ENCODE measurements around the gene MDGA2. TPM values are rescaled to one million over a fixed set of nuclear protein-coding genes. Genes with fewer than 3 reads are reported as not detected.
"Not testable (repeated sequence)": the region's sequence is repeated elsewhere in the genome, so short reads cannot be mapped to it uniquely, and the experiment has no call there.

MDGA2 gene
- total and polyA plus RNA-seq, 7 donors, result 0.01 TPM; not detected in 6

DNA sequence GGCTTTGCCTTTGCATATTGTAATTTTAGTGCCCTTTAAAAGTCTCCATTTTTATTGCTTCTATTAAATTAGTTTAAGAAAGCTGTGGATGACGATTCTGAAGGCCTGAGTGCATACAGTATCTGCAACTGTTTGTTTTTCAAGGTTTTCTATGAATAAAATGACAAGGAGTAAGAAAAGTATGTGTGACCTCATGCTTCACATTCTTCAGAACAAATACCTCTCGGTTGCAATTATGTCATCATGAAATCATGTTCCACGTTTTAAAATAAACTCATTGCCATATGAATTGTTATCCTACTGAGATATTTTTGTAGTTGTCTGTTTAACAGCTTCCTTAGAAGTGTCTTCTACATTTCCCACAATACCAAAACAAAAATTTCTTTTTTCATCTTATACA lies 374.6 kb downstream of the MDGA2 start:
- Histone ChIP-seq H3K4me3 (no peak overlapping the region), H3K4me1 (no peaks in the 10 kb centered on the region), H3K27me3 (ENCODE audit: insufficient read depth in 3 of 3, low read length in 2 of 3) (no peaks in the 10 kb centered on the region), H3K9me3 (no peaks in the 10 kb centered on the region), H3K27ac (no peak overlapping the region), H3K36me3 (ENCODE audit: insufficient read depth in 1 of 2, low read depth in 1 of 2) (no peaks in the 10 kb centered on the region)
- TF ChIP-seq, protein P1, sequence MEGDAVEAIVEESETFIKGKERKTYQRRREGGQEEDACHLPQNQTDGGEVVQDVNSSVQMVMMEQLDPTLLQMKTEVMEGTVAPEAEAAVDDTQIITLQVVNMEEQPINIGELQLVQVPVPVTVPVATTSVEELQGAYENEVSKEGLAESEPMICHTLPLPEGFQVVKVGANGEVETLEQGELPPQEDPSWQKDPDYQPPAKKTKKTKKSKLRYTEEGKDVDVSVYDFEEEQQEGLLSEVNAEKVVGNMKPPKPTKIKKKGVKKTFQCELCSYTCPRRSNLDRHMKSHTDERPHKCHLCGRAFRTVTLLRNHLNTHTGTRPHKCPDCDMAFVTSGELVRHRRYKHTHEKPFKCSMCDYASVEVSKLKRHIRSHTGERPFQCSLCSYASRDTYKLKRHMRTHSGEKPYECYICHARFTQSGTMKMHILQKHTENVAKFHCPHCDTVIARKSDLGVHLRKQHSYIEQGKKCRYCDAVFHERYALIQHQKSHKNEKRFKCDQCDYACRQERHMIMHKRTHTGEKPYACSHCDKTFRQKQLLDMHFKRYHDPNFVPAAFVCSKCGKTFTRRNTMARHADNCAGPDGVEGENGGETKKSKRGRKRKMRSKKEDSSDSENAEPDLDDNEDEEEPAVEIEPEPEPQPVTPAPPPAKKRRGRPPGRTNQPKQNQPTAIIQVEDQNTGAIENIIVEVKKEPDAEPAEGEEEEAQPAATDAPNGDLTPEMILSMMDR (IDR thresholded peaks at IDR 0.05), result no peak
- DNase-seq (no peak), ATAC-seq (no peak)
- 11 to 13% (median 13%) methylated on average over 3 of the region's 3 CpGs for WGBS, 3 donors
- intact Hi-C loops (cut with DNase I), result no loop called here

DNA sequence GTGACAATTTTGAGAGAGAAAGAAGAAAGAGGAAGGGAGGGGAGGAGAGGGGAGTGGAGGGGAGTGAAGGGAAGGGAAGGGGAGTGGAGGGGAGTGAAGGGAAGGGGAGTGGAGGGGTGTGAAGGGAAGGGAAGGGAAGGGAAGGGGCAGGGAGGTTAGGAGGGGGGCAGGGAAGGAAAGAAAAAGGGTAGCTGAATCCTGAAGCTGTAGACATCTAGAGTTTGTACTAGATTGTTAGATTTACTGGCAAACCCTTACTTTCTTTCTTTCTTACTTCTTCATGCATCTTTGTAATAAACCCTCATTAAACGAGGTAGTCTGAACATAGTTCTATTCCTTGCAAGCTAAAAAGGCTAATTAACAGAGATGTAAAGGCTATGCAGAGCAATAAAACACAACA lies 378.0 kb downstream of the MDGA2 start:
- intact Hi-C loops (cut with DNase I), result no loop called here
- no peaks in the 10 kb centered on the region for H3K27me3 ChIP-seq (ENCODE audit: insufficient read depth in 3 of 3, low read length in 2 of 3)
- no peaks in the 10 kb centered on the region for H3K36me3 ChIP-seq (ENCODE audit: insufficient read depth in 1 of 2, low read depth in 1 of 2)
- H3K27ac ChIP-seq, result no peak overlapping the region
- H3K9me3 ChIP-seq, result no peaks in the 10 kb centered on the region
- 73 to 86% (median 77%) methylated on average over 1 of the region's 1 CpG for WGBS, 3 donors
- H3K4me1 ChIP-seq, result no peaks in the 10 kb centered on the region
- ATAC-seq (no peak), DNase-seq (no peak)
- TF ChIP-seq, protein P1 (IDR thresholded peaks at IDR 0.05), result no peak
- no peak overlapping the region for H3K4me3 ChIP-seq

- no peak for ATAC-seq
- H3K4me1 ChIP-seq, result no peaks in the 10 kb centered on the region
Observed at GRCh38 chr14:47284283-47284682, 391.1 kb downstream of the MDGA2 start.

DNA sequence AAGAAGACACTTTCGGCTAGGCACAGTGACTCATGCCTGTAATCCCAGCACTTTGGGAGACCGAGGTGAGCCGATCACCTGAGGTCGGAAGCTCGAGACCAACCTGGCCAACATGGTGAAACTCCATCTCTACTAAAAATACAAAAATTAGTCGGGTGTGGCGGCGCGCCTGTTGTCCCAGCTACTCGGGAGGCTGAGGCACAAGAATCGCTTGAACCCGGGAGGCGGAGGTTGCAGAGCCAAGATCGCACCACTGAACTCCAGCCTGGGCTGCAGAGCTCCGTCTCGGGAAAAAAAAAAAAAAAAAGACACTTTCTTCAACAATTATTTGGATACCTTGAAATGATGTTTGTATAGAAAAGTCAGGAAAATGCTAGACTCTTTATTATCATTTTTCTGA lies 393.6 kb downstream of the MDGA2 start:
- WGBS, 3 donors, result 94 to 97% (median 95%) methylated on average over 16 of the region's 16 CpGs
- H3K27ac ChIP-seq; ATAC-seq; H3K27me3 ChIP-seq (ENCODE audit: insufficient read depth in 3 of 3, low read length in 2 of 3); H3K4me3 ChIP-seq; H3K4me1 ChIP-seq; H3K9me3 ChIP-seq; intact Hi-C loops (cut with DNase I); DNase-seq; H3K36me3 ChIP-seq (ENCODE audit: insufficient read depth in 1 of 2, low read depth in 1 of 2): not testable (repeated sequence)

More at GRCh38 chr14:47284283-47284682, 391.1 kb downstream of the MDGA2 start:
- intact Hi-C loops (cut with DNase I), result no loop called here
- no peak for DNase-seq
- Histone ChIP-seq H3K27me3 (ENCODE audit: insufficient read depth in 3 of 3, low read length in 2 of 3) (no peaks in the 10 kb centered on the region), H3K4me3 (no peak overlapping the region), H3K27ac (no peak overlapping the region), H3K9me3 (no peaks in the 10 kb centered on the region), H3K36me3 (ENCODE audit: insufficient read depth in 1 of 2, low read depth in 1 of 2) (no peaks in the 10 kb centered on the region)
- WGBS, 3 donors, result 88 to 93% (median 92%) methylated on average over 1 of the region's 1 CpG
- TF ChIP-seq, protein P1 (IDR thresholded peaks at IDR 0.05), result no peak

DNA sequence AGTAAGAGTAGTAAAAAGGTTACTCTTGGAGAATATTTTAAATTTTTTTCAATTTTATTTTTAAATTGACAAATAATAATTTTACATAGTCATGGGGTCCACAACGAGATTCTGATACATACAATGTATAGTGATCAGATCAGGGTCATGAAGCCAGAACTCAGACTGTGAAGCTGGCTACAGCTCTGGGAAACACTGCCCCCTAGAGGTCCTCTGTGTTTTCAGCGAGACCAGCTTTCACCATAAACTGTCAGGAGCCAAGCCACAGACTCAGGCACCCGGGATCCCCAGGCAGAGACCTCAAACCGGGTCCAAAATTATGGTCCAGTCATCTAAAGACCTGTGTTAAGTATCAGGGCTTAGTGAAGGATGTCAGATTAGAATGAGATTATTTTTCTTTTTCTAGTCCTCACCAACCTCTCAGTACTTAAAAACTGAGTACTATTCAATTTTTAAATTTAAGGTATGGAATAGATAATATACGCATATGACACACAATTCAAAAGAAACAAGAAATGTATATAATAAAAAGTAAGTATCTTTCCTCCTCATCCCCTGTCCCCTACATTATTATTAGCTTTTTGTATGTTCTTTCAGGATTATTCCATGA lies 397.1 kb downstream of the MDGA2 start:
- DNase-seq (no peak), ATAC-seq (no peak)
- TF ChIP-seq, protein P1 (IDR thresholded peaks at IDR 0.05), result peak; percentile 7
- H3K4me1 ChIP-seq, result no peaks in the 10 kb centered on the region
- intact Hi-C loops (cut with DNase I), result no loop called here
- H3K27ac ChIP-seq, result no peak overlapping the region
- WGBS, 3 donors, result 28 to 36% (median 35%) methylated on average over 5 of the region's 5 CpGs
- H3K9me3 ChIP-seq, result no peaks in the 10 kb centered on the region
- H3K27me3 ChIP-seq (ENCODE audit: insufficient read depth in 3 of 3, low read length in 2 of 3), result no peaks in the 10 kb centered on the region
- no peak overlapping the region for H3K4me3 ChIP-seq
- H3K36me3 ChIP-seq (ENCODE audit: insufficient read depth in 1 of 2, low read depth in 1 of 2), result no peaks in the 10 kb centered on the region
